ENCODE measurements around the gene CAPN6. TPM values are rescaled to one million over a fixed set of nuclear protein-coding genes. Genes with fewer than 3 reads are reported as not detected.

The CAPN6 gene
- total RNA-seq, 1 experiment from 2014 or later = 0.08 TPM

DNA sequence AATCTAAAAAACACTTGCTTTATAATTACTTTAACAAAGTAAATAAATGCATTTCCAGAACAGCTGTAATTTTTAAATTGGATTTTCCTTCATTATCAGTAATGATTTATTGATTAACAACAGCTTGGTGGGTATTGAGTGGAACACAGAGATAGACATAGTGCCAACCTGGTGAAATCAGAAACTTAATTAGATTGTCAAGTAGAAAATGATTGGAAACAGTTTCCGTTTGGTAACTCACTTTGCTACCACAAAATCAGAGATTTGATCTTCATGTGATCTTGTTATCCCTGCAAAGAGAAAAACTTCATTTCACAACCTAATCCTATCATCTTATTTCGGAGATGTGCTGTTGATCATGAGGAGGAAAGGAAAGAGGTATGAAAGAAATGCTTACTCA lies 70.8 kb downstream of the CAPN6 start:
- H3K4me3 ChIP-seq (ENCODE audit: low read depth in 2 of 2, low read length in 2 of 2) = no peak overlapping the region
- no peaks in the 10 kb centered on the region for H3K27me3 ChIP-seq (ENCODE audit: control insufficient read depth, insufficient read depth, low read length)
- ChIA-PET CTCF (no interaction called here), POLR2A (no interaction called here)
- TF ChIP-seq SIN3A (IDR thresholded peaks at IDR 0.05; ENCODE audit: borderline replicate concordance, insufficient read depth, low read depth, low read length) = no peak
- TF ChIP-seq, protein P1, sequence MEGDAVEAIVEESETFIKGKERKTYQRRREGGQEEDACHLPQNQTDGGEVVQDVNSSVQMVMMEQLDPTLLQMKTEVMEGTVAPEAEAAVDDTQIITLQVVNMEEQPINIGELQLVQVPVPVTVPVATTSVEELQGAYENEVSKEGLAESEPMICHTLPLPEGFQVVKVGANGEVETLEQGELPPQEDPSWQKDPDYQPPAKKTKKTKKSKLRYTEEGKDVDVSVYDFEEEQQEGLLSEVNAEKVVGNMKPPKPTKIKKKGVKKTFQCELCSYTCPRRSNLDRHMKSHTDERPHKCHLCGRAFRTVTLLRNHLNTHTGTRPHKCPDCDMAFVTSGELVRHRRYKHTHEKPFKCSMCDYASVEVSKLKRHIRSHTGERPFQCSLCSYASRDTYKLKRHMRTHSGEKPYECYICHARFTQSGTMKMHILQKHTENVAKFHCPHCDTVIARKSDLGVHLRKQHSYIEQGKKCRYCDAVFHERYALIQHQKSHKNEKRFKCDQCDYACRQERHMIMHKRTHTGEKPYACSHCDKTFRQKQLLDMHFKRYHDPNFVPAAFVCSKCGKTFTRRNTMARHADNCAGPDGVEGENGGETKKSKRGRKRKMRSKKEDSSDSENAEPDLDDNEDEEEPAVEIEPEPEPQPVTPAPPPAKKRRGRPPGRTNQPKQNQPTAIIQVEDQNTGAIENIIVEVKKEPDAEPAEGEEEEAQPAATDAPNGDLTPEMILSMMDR (IDR thresholded peaks at IDR 0.05) = no peak
- TF ChIP-seq, protein P2, sequence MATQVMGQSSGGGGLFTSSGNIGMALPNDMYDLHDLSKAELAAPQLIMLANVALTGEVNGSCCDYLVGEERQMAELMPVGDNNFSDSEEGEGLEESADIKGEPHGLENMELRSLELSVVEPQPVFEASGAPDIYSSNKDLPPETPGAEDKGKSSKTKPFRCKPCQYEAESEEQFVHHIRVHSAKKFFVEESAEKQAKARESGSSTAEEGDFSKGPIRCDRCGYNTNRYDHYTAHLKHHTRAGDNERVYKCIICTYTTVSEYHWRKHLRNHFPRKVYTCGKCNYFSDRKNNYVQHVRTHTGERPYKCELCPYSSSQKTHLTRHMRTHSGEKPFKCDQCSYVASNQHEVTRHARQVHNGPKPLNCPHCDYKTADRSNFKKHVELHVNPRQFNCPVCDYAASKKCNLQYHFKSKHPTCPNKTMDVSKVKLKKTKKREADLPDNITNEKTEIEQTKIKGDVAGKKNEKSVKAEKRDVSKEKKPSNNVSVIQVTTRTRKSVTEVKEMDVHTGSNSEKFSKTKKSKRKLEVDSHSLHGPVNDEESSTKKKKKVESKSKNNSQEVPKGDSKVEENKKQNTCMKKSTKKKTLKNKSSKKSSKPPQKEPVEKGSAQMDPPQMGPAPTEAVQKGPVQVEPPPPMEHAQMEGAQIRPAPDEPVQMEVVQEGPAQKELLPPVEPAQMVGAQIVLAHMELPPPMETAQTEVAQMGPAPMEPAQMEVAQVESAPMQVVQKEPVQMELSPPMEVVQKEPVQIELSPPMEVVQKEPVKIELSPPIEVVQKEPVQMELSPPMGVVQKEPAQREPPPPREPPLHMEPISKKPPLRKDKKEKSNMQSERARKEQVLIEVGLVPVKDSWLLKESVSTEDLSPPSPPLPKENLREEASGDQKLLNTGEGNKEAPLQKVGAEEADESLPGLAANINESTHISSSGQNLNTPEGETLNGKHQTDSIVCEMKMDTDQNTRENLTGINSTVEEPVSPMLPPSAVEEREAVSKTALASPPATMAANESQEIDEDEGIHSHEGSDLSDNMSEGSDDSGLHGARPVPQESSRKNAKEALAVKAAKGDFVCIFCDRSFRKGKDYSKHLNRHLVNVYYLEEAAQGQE (IDR thresholded peaks at IDR 0.05; ENCODE audit: insufficient read depth in 1 of 2, low read depth in 2 of 2, low read length in 1 of 2) = no peak
- TF ChIP-seq POLR2AphosphoS5 (IDR thresholded peaks at IDR 0.05; ENCODE audit: low read depth, low read length) = no peak
- TF ChIP-seq TCF7L2 (IDR thresholded peaks at IDR 0.05; ENCODE audit: low read depth, low read length) = no peak
- in situ Hi-C loops (cut with HindIII; ENCODE audit: low pct_unique_long_range_greater_than_20kb, low sequenced_read_pairs) = no loop called here
- no peak overlapping the region for H3K27ac ChIP-seq (ENCODE audit: low read length)
- BruUV-seq (replicated peaks) = no TSS peak
- H3K36me3 ChIP-seq (ENCODE audit: control insufficient read depth, insufficient read depth, low read length) = no peaks in the 10 kb centered on the region
- H3K4me1 ChIP-seq (ENCODE audit: control insufficient read depth, insufficient read depth, low read length) = no peaks in the 10 kb centered on the region
- no peak for ATAC-seq
- no peak for DNase-seq (ENCODE audit: low read depth, low spot score)
- intact Hi-C loops (cut with micrococcal nuclease; ENCODE audit: unreplicated experiment) = no loop called here
- H3K9me3 ChIP-seq (ENCODE audit: control insufficient read depth, insufficient read depth, low read depth, low read length) = no peaks in the 10 kb centered on the region

Other genes starting within 250 kb of the CAPN6 start
- 0.15 TPM for gene PAK3, start 174.3 kb downstream of the CAPN6 start, total RNA-seq (2021; ENCODE audit: unreplicated experiment)
- 0.13 TPM for gene DCX, start 141.7 kb upstream of the CAPN6 start, total RNA-seq (2021; ENCODE audit: unreplicated experiment)
- gene SERTM2, start 241.2 kb upstream of the CAPN6 start, total RNA-seq (2021; ENCODE audit: unreplicated experiment) = not detected

All from Panc1 (cell line).